Measurements from ENCODE around the gene PREX1.
"Not testable (repeated sequence)": the region's sequence is repeated elsewhere in the genome, so short reads cannot be mapped to it uniquely, and the experiment has no call there.

The PREX1 gene

GRCh38 chr20:48614593-48615274 is 213.1 kb downstream of the PREX1 start:
- peak; percentile 1 for DNase-seq

GRCh38 chr20:48613926-48614325 is 213.9 kb downstream of the PREX1 start:
- DNase-seq: no peak

GRCh38 chr20:48612335-48612734 is 215.5 kb downstream of the PREX1 start:
- DNase-seq: no peak

GRCh38 chr20:48610996-48611395 is 216.8 kb downstream of the PREX1 start:
- DNase-seq: no peak

- no peak for DNase-seq
These were observed 218.3 kb downstream of the PREX1 start for GRCh38 chr20:48609491-48609978.

GRCh38 chr20:48608756-48609155 is 219.0 kb downstream of the PREX1 start:
- DNase-seq: no peak

GRCh38 chr20:48607544-48607865 is 220.3 kb downstream of the PREX1 start:
- DNase-seq: no peak

GRCh38 chr20:48606841-48607543 is 220.8 kb downstream of the PREX1 start:
- no peak for DNase-seq

GRCh38 chr20:48606172-48606840 is 221.5 kb downstream of the PREX1 start:
- no peak for DNase-seq

GRCh38 chr20:48605364-48606171 is 222.2 kb downstream of the PREX1 start:
- DNase-seq: no peak

GRCh38 chr20:48604936-48605335 is 222.9 kb downstream of the PREX1 start:
- no peak for DNase-seq

GRCh38 chr20:48604426-48604825 is 223.4 kb downstream of the PREX1 start:
- DNase-seq: no peak

- DNase-seq: no peak
These were observed 223.9 kb downstream of the PREX1 start for GRCh38 chr20:48603819-48604405.

- DNase-seq: no peak
These were observed 224.5 kb downstream of the PREX1 start for GRCh38 chr20:48603116-48603818.

- no peak for DNase-seq
These were observed 226.0 kb downstream of the PREX1 start for GRCh38 chr20:48601798-48602197.

GRCh38 chr20:48600470-48600945 is 227.3 kb downstream of the PREX1 start:
- no peak for DNase-seq

- no peak for DNase-seq
These were observed 227.9 kb downstream of the PREX1 start for GRCh38 chr20:48599748-48600469.

GRCh38 chr20:48599106-48599747 is 228.6 kb downstream of the PREX1 start:
- no peak for DNase-seq

- DNase-seq: not testable (repeated sequence)
These were observed 229.4 kb downstream of the PREX1 start for GRCh38 chr20:48598303-48598941.
